Stimulated activated CD8-positive, alpha-beta memory T cell treated with anti-CD3 and anti-CD28 coated beads, Interleukin-7, amount 100 ng/mL, for 48 hours (primary cell): ENCODE results near the gene SLC12A3.
A peak's percentile ranks its signal among the peaks of the same experiment; 100 is the strongest.

Source experiments
- DNase-seq, 2 donors: peaks; one replicate each; pipeline ENCODE4 v3.0.0-alpha.2; 2020; ENCODE audit warnings: low read depth in 1 of 2; ENCODE audit errors: extremely low read depth in 1 of 2

The SLC12A3 gene

GRCh38 chr16:56847173-56847910 is 17.7 kb upstream of the SLC12A3 start:
- DNase-seq, result no peak

DNA sequence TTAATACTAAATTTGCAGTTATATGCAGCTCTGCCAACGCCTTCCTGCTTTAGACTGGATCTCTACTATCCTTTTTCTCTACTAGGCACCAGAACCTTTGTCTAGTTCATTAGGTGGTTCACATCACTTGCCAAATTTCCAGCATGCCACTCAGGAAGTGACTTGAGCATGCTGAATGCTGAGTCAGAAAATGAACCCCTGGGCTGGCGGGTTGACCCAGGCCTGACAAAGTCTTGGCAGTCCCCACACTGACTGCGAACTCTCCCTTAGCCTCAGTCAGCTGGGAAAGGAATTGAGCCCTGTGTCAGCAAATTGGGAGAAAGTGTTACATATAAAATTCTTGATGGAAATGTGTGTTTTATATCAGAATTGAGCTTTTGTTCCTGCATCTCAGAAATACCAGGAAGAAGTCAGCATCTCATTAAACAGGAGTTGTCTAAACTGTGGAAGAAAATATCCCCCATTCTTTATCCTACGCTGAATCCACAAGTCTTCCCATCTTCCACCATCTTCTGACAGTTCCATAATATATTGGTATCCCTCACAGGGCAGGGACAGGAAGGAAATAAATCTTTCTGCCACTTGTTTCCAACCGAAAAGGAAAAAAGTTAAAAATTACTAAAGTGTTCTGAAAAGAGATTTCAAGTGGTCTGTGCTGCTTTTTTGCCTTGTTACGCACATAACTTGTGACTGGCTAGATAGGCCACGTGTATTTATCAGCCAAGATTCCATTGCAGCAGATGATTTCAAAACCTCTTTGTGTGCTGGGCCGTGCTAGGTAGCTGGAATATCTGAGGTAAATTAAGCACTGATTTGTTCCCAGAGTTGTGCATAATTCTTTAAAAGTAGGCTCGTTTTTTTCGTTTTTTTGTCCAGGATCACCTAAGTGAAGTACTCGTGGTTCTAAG is 16.7 kb upstream of the SLC12A3 start:
- no peak for DNase-seq

GRCh38 chr16:56848955-56849689 is 15.9 kb upstream of the SLC12A3 start:
- no peak for DNase-seq

DNA sequence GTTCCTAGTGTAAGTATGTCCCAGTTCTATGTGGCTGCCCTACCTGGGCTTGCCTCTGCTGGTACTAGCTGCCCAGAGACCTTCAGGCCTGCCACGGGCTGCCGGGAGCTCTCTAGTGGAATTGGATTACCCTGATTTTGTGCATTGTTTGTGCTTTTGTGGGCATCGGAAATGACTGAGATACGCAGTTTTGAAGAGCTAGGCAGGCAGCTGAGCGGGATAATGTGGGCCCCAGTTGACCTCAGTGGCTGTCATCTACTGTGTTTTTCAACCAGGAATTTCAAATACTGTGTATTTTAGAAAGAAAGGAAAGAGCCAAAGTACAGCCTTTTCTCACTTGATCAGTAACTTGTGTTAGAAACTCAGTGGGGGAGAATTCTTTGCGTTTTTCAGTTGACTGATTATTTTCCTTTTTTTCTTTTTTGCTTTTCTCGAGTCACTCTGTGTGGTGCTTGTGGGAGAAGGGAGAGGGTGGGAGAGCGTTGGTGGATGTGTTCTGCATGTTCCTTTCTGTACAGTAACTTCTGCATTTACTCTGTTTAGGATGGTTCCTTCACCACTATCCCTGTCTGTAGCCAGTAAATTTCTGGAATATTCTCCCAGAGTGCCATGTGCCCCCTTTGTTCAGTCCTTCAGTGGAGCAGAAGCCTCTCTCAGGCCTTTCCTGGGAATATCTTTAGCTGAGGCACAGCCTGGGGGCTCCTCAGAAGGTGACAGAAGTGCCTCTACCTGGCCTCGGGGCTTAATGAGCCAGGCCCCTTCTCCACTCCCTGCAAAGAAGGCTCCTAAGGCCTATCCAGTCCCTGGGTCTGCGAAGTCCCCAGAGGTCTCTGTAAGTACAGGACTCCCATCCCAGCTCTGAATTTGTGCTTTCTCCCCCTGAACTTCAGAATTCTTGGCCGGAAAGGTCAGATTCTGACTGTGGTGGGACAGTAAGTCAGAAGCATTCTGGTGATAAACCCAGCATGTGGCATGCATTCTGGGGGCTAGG is 15.0 kb upstream of the SLC12A3 start:
- no peak for DNase-seq

- no peak for DNase-seq
These were observed 13.2 kb upstream of the SLC12A3 start for GRCh38 chr16:56851671-56852400.

DNA sequence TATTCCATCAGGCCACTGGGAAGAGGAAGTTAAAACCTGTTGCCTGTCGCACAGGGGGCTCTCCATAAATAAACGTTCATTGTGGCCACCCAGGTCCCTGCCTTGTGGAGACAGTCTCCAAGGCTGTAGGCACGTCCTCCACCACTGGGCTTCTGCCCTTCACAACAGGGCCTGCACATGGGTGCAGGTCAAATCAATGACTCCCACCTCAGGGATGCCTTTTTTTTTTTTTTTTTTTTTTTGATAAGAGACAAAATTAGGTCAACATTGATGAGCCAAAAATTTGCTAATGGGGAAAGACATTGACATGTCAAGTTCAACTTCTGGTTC is 12.6 kb upstream of the SLC12A3 start:
- no peak for DNase-seq

DNA sequence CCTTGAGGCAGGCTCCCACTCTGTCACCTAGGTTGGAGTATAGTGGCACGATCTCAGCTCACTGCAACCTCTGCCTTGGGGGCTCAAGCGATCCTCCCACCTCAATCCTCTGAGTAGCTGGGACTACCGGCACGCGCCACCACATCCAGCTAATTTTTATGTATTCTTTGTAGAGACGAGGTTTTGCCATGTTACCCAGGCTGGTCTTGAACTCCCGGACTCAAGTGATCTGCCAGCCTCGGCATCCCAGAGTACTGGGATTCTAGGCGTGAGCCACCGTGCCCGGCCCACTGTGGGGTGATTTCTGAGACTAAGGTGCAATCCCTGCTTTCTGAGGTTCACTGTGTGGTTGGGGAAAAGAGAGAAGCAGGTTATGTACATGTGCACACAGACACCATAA is 12.0 kb upstream of the SLC12A3 start:
- DNase-seq, result no peak

DNA sequence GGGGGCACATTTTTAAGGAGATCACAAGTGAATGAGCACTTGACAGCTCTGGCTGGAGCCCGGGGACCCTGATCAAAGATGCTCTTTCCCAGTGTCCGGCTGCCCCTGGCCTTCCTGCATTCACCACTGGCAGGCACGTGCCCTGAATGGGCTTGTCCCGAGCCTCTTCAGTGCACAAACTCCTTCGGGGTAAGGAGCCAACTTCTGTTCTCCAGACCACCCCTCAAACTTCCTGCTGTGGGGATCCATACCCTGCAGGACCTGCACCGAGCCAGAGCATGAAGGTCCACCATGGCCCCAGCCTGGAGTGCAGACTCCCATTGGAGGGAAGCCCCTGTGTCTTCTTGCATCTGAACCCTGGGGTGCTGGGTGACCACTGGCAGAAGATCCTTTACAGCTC is 9.8 kb upstream of the SLC12A3 start:
- DNase-seq, result no peak

DNA sequence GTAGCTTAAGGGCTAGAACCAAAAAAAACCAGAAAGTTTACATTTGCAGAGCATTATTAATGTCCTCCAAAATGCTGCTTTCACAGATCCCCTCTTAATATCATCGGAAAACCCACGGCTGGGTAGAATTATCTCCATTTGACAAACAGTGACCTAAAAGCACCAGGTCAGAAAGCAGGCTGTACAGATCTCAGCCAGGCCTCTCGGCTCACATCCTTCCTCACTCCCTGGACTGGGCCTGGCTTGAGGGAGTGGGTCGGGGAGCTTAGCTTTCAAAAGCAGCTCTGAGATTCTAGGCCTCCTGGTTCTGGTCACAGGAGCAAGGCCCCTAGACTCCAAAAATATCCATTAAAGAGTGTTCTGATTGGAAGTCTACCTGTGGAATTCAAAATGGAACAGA is 9.1 kb upstream of the SLC12A3 start:
- no peak for DNase-seq

GRCh38 chr16:56856876-56857447 is 8.0 kb upstream of the SLC12A3 start:
- DNase-seq, result no peak

GRCh38 chr16:56858374-56858773 is 6.6 kb upstream of the SLC12A3 start:
- no peak for DNase-seq

DNA sequence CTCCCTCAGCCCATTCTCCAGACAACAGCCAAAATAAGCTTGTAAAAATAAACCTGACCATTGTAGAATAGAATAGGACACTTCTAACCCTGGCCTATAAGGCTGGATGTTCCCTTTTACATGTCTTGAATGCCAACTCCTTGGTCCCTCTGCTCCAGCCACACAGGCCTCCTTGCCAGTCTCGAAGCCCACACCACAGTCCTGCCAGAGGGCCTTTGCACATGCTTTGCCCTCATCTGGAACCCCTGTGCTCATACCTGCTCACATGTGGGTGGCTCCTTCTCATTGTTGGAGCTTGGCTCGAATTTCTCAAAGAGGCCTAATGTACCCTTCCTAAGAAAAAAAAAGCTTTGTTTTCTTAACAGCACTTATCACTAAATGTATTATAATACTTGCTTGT is 5.4 kb upstream of the SLC12A3 start:
- no peak for DNase-seq

DNA sequence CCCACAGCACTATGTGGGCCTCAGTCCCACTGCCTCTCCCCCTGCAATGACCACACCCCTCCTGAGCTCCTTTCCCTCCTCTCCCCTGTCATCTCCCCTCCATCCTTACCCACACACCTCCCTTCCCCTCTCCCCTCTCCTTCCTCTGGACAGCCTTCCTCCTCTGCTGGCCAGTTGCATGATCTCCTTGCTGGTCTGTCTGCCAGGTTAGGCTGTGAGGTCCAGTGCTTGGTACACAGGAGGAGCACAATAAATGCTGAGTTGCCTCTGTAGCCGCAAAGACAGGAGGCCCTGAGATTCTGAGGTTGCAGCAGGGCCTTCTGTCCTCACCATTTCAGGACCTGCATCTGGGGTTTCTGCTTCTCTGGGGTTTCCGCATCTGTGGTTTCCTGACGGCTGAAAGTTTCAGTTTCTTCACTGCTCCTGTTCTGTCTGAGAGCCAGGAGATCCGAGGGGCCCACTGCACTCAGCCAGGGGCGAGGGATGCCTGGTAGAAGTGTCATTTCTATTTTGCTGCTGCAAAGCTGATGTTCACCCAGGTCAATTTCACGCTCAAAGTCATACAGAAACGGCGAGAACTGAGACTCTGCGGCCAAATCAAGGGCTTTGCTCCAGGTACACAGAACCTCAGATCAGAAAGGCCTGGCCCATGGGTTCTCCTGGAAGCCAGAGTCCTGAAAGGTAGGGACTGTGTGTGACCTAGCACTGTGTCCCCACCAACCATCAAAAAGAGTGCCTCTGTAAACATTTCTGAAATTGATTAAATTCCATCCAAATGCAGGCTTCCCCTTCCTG is 4.6 kb upstream of the SLC12A3 start:
- DNase-seq, result peak in 1 of 2 donors; percentile 22

DNA sequence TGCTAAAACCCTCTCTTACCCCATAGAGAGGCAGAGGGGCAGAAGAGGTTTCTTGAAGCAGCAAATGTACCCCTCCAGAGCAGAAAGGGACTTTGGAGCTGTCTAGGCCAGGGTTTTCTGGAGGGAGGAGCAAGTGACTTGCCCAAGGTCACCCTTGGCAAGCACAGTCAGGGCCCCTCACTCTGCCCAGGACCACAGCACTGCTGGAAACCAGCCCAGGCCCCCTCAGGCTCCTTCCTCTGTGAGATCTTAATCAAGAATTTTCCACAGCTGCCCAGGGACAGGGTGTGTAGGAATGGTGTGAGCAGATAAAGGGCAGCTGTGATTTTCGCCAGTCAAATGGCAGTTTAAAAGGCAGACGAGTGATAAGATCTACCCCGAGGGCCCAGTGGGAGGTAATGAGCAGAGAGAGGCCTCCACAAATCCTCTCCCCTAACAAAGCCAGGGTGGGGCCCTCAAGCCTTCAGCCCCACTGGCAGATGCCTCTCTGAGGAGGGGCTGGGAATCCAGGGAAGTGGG is 3.9 kb upstream of the SLC12A3 start:
- DNase-seq, result no peak

DNA sequence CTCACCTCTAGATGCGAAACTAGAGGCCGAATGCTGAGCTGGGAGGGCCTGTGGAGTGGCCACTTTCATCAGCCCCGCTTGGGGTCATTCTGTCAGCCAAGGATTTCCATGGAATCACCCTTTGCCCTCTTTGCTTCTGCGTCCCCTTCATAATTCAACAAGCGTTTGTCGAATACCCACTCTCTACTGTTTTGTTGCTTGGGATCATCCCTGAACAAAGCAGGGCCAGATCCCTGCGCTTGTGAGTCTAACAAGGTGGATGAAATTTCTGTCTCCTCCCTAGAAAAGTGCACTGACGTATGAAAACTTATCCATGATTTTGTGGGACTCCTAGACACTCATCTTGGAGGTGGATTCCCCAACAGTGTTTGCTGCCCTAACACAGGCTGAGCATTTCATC is 3.3 kb upstream of the SLC12A3 start:
- no peak for DNase-seq

DNA sequence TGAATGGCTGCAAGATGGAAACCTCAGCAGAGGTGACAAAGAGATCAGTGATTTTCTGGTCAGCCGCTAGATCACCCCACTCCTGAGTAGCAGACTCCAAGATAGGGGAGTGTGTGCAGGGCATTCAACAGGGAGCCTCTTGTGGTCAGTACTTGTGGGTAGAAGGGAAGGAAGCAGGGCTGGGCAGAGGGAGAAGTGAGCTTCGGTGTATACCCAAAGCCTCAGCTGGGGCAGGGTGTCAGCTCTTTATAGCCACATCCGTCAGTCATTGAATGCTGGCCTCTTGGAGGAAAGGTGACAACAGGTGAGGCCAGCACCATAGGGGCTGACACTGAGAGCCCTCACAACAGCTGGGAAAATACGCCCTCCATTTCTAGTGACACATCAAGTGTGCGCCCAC is 2.2 kb upstream of the SLC12A3 start:
- no peak for DNase-seq

- no peak for DNase-seq
These were observed 521 bp downstream of the SLC12A3 start for GRCh38 chr16:56865394-56866062.
